K562 (cell line): ENCODE measurements around the gene ELMOD1. TPM values are rescaled to one million over a fixed set of nuclear protein-coding genes. Genes with fewer than 3 reads are reported as not detected.

Experiments used
- ATAC-seq: fragments of 200-7000 bp; cut with Tn5 transposase; 3 replicates; pipeline ENCODE4 v1.9.1; 2020; ENCODE audit warnings: moderate library complexity
- BruUV-seq: library from RNA; stranded (reverse); fragments of 400-500 nt; replicated peaks from 2 replicates; lab custom pipeline; 2021; lab: Mats Ljungman, UMichigan
- CTCF ChIA-PET: fragments of 300-600 bp; formaldehyde crosslinking; extraction: SDS; loops from one replicate; lab custom pipeline; 2021; ENCODE audit warnings: low intra/inter-chr PET ratio; lab: Yijun Ruan, JAX
- POLR2A ChIA-PET: fragments of 300-600, 350-650 bp; sonication (Branson Sonifier 250); formaldehyde crosslinking; extraction: SDS; loops from one replicate; lab custom pipeline; 2021; ENCODE audit warnings: antibody characterized with exemption, inconsistent platforms; lab: Yijun Ruan, JAX
- DNase-seq, 4 experiments: peaks; one replicate each; pipeline versions ENCODE4 v3.0.0 to v3.0.0-alpha.2; 2011 to 2018; ENCODE audit warnings: low spot score in 3 of 4, mixed read lengths in 3 of 4; ENCODE audit errors: extremely low read depth in 1 of 4
- FAIRE-seq: peaks from 2 replicates; lab custom pipeline; 2011; peaks lifted over from hg19 to GRCh38; lab: Jason Lieb, UNC
- H2AFZ ChIP-seq: 2 replicates; pipeline ENCODE4 v1.6.0; 2011; ENCODE audit warnings: low read depth, low read length, control low read depth, inconsistent platforms
- H3K27ac ChIP-seq: fragments of 200-600 bp; 3 replicates; pipeline ENCODE4 v1.8.0; 2011; ENCODE audit warnings: low read depth, mild to moderate bottlenecking, control low read depth, inconsistent platforms, low read length, moderate library complexity, mixed read lengths; ENCODE audit errors: extremely low read depth
- H3K27me3 ChIP-seq, 2 experiments: fragments of 300-600 bp in 1 of 2; 2 replicates in 1 of 2; 3 replicates in 1 of 2; pipeline versions ENCODE4 v1.6.0 to v1.8.0; 2011; ENCODE audit warnings: inconsistent platforms in 2 of 2, low read length in 2 of 2, mild to moderate bottlenecking in 1 of 2, mixed read lengths in 1 of 2, moderate library complexity in 1 of 2; ENCODE audit not compliant: control insufficient read depth in 2 of 2, insufficient read depth in 2 of 2
- H3K36me3 ChIP-seq: fragments of 300-600 bp; 3 replicates; pipeline ENCODE4 v1.8.0; 2011; ENCODE audit warnings: mild to moderate bottlenecking, low read length, inconsistent platforms; ENCODE audit not compliant: control insufficient read depth, insufficient read depth
- H3K4me1 ChIP-seq, 2 experiments: fragments of 200-600 bp in 1 of 2; replicated peaks in 1 of 2; 2 replicates in 1 of 2; 3 replicates in 1 of 2; pipeline versions ENCODE4 v1.5.1 to v1.8.0; 2011; ENCODE audit warnings: inconsistent platforms in 2 of 2, low read length in 2 of 2, mild to moderate bottlenecking in 1 of 2, mixed read lengths in 1 of 2, moderate library complexity in 1 of 2; ENCODE audit not compliant: control insufficient read depth in 2 of 2, insufficient read depth in 2 of 2
- H3K4me2 ChIP-seq: 2 replicates; pipeline ENCODE4 v1.6.1; 2011; ENCODE audit warnings: low read length, control low read depth, inconsistent platforms, mixed read lengths; ENCODE audit not compliant: insufficient read depth
- H3K4me3 ChIP-seq: fragments of 200-600 bp; sonication (generic), shearing (Covaris generic); 2 replicates; pipeline ENCODE4 v1.5.1; 2016; ENCODE audit warnings: control low read depth, inconsistent platforms
- H3K79me2 ChIP-seq: fragments of 200-600 bp; 3 replicates; pipeline ENCODE4 v1.8.0; 2011; ENCODE audit warnings: low read length, inconsistent platforms; ENCODE audit not compliant: control insufficient read depth, insufficient read depth
- H3K9ac ChIP-seq, 2 experiments: 2 replicates each; pipeline versions ENCODE4 v1.6.0 to v1.6.1; 2011; ENCODE audit warnings: low read depth in 2 of 2, low read length in 2 of 2, control low read depth in 1 of 2, inconsistent platforms in 1 of 2, mild to moderate bottlenecking in 1 of 2, mixed read lengths in 1 of 2; ENCODE audit not compliant: insufficient read depth in 1 of 2
- H3K9me1 ChIP-seq: one replicate; pipeline ENCODE4 v1.6.0; 2011; ENCODE audit warnings: inconsistent platforms, mild to moderate bottlenecking, low read length, moderate library complexity; ENCODE audit not compliant: control insufficient read depth, insufficient read depth
- H3K9me3 ChIP-seq: replicated peaks from 2 replicates; pipeline ENCODE4 v1.5.1; 2011; ENCODE audit warnings: low read depth, low read length, inconsistent platforms; ENCODE audit not compliant: control insufficient read depth, insufficient read depth
- H4K20me1 ChIP-seq: replicated peaks from 2 replicates; pipeline ENCODE4 v1.6.1; 2011; ENCODE audit warnings: low read length, inconsistent platforms, mixed read lengths; ENCODE audit not compliant: control insufficient read depth, insufficient read depth
- MYC ChIP-seq, 2 experiments: fragments of 250-450 bp in 1 of 2; sonication (Bioruptor Pico) in 1 of 2; IDR thresholded peaks; 2 replicates each; pipeline versions ENCODE4 v1.5.1 to v1.6.1; 2012 to 2021; ENCODE audit warnings: low read depth in 2 of 2, borderline replicate concordance in 1 of 2, improper control_type of control experiment in 1 of 2, low read length in 1 of 2, mild to moderate bottlenecking in 1 of 2, moderate library complexity in 1 of 2
- WHSC1 ChIP-seq: IDR thresholded peaks from one replicate; pipeline ENCODE4 v1.6.1; 2012; ENCODE audit warnings: low read length, control low read depth, inconsistent platforms
- ZNF780A ChIP-seq: fragments of 250-450 bp; sonication (Bioruptor Pico); IDR thresholded peaks from 2 replicates; pipeline ENCODE4 v1.5.0; 2021; ENCODE audit warnings: mild to moderate bottlenecking
- WGBS: fragments of 100-300 bp; shearing (Covaris generic); methylation state at CpG from one replicate; pipeline ENCODE4 v1.1.6; 2016; ENCODE audit warnings: low coverage, mixed read lengths; ENCODE audit not compliant: insufficient coverage; ENCODE audit errors: missing lambda C conversion rate; 5-methylcytosine and 5-hydroxymethylcytosine counted together
- in situ Hi-C: fragments of 300-500 bp; cut with MboI; formaldehyde crosslinking; loops from 4 replicates; pipeline ENCODE4 v1.15.0; 2018; ENCODE audit warnings: inconsistent platforms, mixed read lengths
- intact Hi-C: fragments of 100-400 bp; cut with micrococcal nuclease; formaldehyde crosslinking; loops from 2 replicates; pipeline ENCODE4 v1.14.2; 2022
- polyA plus RNA-seq, 8 experiments: library from polyadenylated mRNA; depleted of rRNA in 4 of 8; stranded (reverse) in 5 of 8; unstranded in 3 of 8; fragments of >200 nt; fragmentation: Nextera tagmentation in 2 of 8; fragmentation: Illumina TruSeq in 1 of 8; extraction: Ambion mirVana in 2 of 8; extraction: Trizol in 1 of 8; gene quantifications; 2 replicates each; pipeline versions ENCODE4 v1.2.1 to v1.2.3, GENCODE V29; 2011 to 2014; ENCODE audit warnings: inconsistent platforms in 1 of 8, missing spikeins in 1 of 8
- total RNA-seq, 7 experiments: library from RNA; depleted of rRNA in 6 of 7; stranded (reverse); fragments of >200 nt in 6 of 7; fragmentation: Illumina TruSeq in 2 of 7; extraction: Trizol in 2 of 7; gene quantifications; 2 replicates each; pipeline versions ENCODE4 v1.2.1 to v1.2.3, GENCODE V29; 2011 to 2021; ENCODE audit warnings: low replicate concordance in 1 of 7

The ELMOD1 gene
- total and polyA plus RNA-seq, 9 of the 15 experiments (the other 6 are each of a cell fraction or from before 2014, with no cell fraction given): not detected

- H3K9me3 ChIP-seq: no peaks in the 10 kb centered on the region
- POLR2A ChIA-PET: interaction anchor here (0.8 kb wide), 1 partner anchor 1420 kb away, joined by 3 read pairs; no protein-coding TSS in a partner anchor
- H3K79me2 ChIP-seq: no peaks in the 10 kb centered on the region
- no peaks in the 10 kb centered on the region for H4K20me1 ChIP-seq
- H3K9me1 ChIP-seq: no peaks in the 10 kb centered on the region
- in situ Hi-C loops: no loop called here
- H2AFZ ChIP-seq: no peak overlapping the region
- no peak overlapping the region for H3K4me3 ChIP-seq
- H3K36me3 ChIP-seq: no peaks in the 10 kb centered on the region
- H3K4me2 ChIP-seq: no peak overlapping the region
- TF ChIP-seq WHSC1: no peak
- TF ChIP-seq ZNF780A (CRISPR knock-in tag): no peak
- TF ChIP-seq MYC (IDR thresholded peaks at IDR 0.05; ENCODE audit: low read depth, low read length): no peak
- no peak for TF ChIP-seq MYC (CRISPR knock-in tag; IDR thresholded peaks at IDR 0.05; ENCODE audit: borderline replicate concordance, low read depth)
- TF ChIP-seq, all 486 proteins: peak for 0
- Histone ChIP-seq H3K27me3 (peaks cover 8 to 26% of the 10 kb centered on the region in 2 experiments; a peak in 4 of 5 replicates), H3K4me1 (no peaks in the 10 kb centered on the region; a peak in 1 of 5 replicates), H3K9ac (no peak overlapping the region), H3K27ac (no peak overlapping the region)
- BruUV-seq: no TSS peak
- no peak for ATAC-seq
- CTCF ChIA-PET: no interaction called here
- 0% methylated on average over 8 of the region's 8 CpGs for WGBS
- DNase-seq: no peak
- intact Hi-C loops: no loop called here
- no peak for FAIRE-seq
These were observed 85.5 kb downstream of the ELMOD1 start for GRCh38 chr11:107676336-107677057.
